GM23248 (cell line): Measurements from ENCODE around the gene CELSR1. TPM values are rescaled to one million over a fixed set of nuclear protein-coding genes. Genes with fewer than 3 reads are reported as not detected.

Source experiments
- DNase-seq: peaks from one replicate; pipeline ENCODE4 v3.0.0-alpha.2; 2015
- H2AFZ ChIP-seq: fragments of 200-600 bp; sonication (generic); 2 replicates; pipeline ENCODE4 v1.6.1; 2016; ENCODE audit warnings: antibody characterized with exemption
- H3F3A ChIP-seq: fragments of 200-600 bp; sonication (generic); 2 replicates; pipeline ENCODE4 v1.6.1; 2016; ENCODE audit warnings: mild to moderate bottlenecking, antibody characterized with exemption, mixed run types; ENCODE audit not compliant: insufficient read depth
- H3K27ac ChIP-seq: fragments of 200-600 bp; sonication (generic); 2 replicates; pipeline ENCODE4 v1.5.1; 2016; ENCODE audit warnings: mild to moderate bottlenecking
- H3K27me3 ChIP-seq: fragments of 200-600 bp; sonication (generic); replicated peaks from 2 replicates; pipeline ENCODE4 v1.6.1; 2016; ENCODE audit warnings: mild to moderate bottlenecking; ENCODE audit not compliant: insufficient read depth
- H3K36me3 ChIP-seq: fragments of 200-600 bp; sonication (generic); 2 replicates; pipeline ENCODE4 v1.6.1; 2016; ENCODE audit warnings: low read depth, mild to moderate bottlenecking
- H3K4me1 ChIP-seq: fragments of 200-600 bp; sonication (generic); 2 replicates; pipeline ENCODE4 v1.6.1; 2016; ENCODE audit warnings: mild to moderate bottlenecking; ENCODE audit not compliant: insufficient read depth
- H3K4me2 ChIP-seq: fragments of 200-600 bp; sonication (generic); one replicate; pipeline ENCODE4 v1.6.1; 2016; ENCODE audit warnings: mild to moderate bottlenecking; ENCODE audit not compliant: unreplicated experiment
- H3K4me3 ChIP-seq: fragments of 200-600 bp; sonication (generic); 2 replicates; pipeline ENCODE4 v1.5.1; 2016; ENCODE audit warnings: mild to moderate bottlenecking
- H3K79me2 ChIP-seq: fragments of 200-600 bp; sonication (generic); 2 replicates; pipeline ENCODE4 v1.6.1; 2016; ENCODE audit warnings: mild to moderate bottlenecking; ENCODE audit not compliant: insufficient read depth
- H3K9ac ChIP-seq: fragments of 200-600 bp; sonication (generic); 2 replicates; pipeline ENCODE4 v1.6.1; 2016; ENCODE audit warnings: mild to moderate bottlenecking
- H3K9me2 ChIP-seq: fragments of 200-600 bp; sonication (generic); 2 replicates; pipeline ENCODE4 v1.6.1; 2016; ENCODE audit warnings: mixed run types, mild to moderate bottlenecking, moderate library complexity; ENCODE audit not compliant: insufficient read depth
- H3K9me3 ChIP-seq: fragments of 200-600 bp; sonication (generic); one replicate; pipeline ENCODE4 v1.6.1; 2017; ENCODE audit warnings: low read depth
- H4K20me1 ChIP-seq: fragments of 200-600 bp; sonication (generic); 2 replicates; pipeline ENCODE4 v1.6.0; 2016; ENCODE audit not compliant: insufficient read depth
- EZH2 ChIP-seq: fragments of 200-600 bp; sonication (generic); IDR thresholded peaks from 2 replicates; pipeline ENCODE4 v1.6.1; 2018; ENCODE audit warnings: antibody characterized with exemption, mild to moderate bottlenecking; ENCODE audit not compliant: insufficient read depth, poor library complexity, severe bottlenecking
- EZH2phosphoT487 ChIP-seq: fragments of 200-600 bp; sonication (generic); IDR thresholded peaks from 2 replicates; pipeline ENCODE4 v1.6.1; 2018; ENCODE audit warnings: antibody characterized with exemption, moderate library complexity, mild to moderate bottlenecking, low read depth; ENCODE audit not compliant: insufficient read depth
- WGBS, 2 experiments: methylation state at CpG; one replicate each; pipeline ENCODE4 v1.1.6; 2015 to 2017; ENCODE audit warnings: low lambda C conversion rate in 2 of 2, low coverage in 1 of 2; ENCODE audit errors: missing lambda C conversion rate in 2 of 2; 5-methylcytosine and 5-hydroxymethylcytosine counted together
- in situ Hi-C: fragments of 300-500 bp; cut with MboI; formaldehyde crosslinking; loops from 2 replicates; pipeline ENCODE4 v1.15.0; 2020
- polyA plus RNA-seq: library from polyadenylated mRNA; unstranded; fragments of >200 nt; fragmentation: Nextera tagmentation; extraction: Ambion mirVana; gene quantifications from 2 replicates; pipeline ENCODE4 v1.2.1, GENCODE V29; 2016
- total RNA-seq: library from RNA; depleted of rRNA; stranded (reverse); fragments of >200 nt; shearing (Covaris generic); gene quantifications from 2 replicates; pipeline ENCODE4 v1.2.3, GENCODE V29; 2014

Gene CELSR1
- total and polyA plus RNA-seq, 2 experiments from 2014 or later, result 0.23 to 0.54 TPM

DNA sequence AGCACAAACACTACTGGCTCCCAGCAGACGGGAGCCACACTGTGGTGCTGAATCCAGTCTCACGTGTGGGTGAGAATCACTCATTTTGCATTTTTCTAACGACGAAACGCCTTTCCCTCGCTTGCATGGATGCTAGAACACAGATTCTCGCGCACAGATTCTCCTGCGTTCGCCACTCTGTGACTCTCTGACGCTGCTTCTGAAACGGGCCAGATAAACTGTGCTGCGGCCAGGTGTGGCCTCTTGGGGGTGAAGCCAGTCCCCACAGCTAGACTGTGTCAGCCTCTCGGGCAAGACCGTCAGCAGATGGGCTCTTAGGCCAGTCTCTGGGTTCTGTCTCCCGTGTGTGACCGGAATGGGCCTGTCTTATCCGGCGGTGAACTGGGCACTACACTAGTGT is 157.4 kb downstream of the CELSR1 start:
- Histone ChIP-seq H4K20me1 (no peaks in the 10 kb centered on the region), H3K79me2 (no peaks in the 10 kb centered on the region), H3K36me3 (no peaks in the 10 kb centered on the region), H3K4me1 (no peaks in the 10 kb centered on the region), H3K9me3 (peaks cover 3% of the 10 kb centered on the region), H2AFZ (no peak overlapping the region), H3F3A (no peaks in the 10 kb centered on the region), H3K27me3 (no peaks in the 10 kb centered on the region; the same call in 1 of the 2 replicates), H3K9ac (no peak overlapping the region), H3K4me3 (no peak overlapping the region), H3K9me2 (no peaks in the 10 kb centered on the region), H3K27ac (no peak overlapping the region), H3K4me2 (no peak overlapping the region)
- 72% methylated on average over 17 to 19 of the region's 19 CpGs for WGBS, 2 experiments
- TF ChIP-seq EZH2 (no peak), EZH2phosphoT487 (no peak)
- DNase-seq, result no peak
- in situ Hi-C loops, result loop anchor here (10.0 kb wide), 1 partner anchor 165 kb away; no protein-coding TSS in a partner anchor

DNA sequence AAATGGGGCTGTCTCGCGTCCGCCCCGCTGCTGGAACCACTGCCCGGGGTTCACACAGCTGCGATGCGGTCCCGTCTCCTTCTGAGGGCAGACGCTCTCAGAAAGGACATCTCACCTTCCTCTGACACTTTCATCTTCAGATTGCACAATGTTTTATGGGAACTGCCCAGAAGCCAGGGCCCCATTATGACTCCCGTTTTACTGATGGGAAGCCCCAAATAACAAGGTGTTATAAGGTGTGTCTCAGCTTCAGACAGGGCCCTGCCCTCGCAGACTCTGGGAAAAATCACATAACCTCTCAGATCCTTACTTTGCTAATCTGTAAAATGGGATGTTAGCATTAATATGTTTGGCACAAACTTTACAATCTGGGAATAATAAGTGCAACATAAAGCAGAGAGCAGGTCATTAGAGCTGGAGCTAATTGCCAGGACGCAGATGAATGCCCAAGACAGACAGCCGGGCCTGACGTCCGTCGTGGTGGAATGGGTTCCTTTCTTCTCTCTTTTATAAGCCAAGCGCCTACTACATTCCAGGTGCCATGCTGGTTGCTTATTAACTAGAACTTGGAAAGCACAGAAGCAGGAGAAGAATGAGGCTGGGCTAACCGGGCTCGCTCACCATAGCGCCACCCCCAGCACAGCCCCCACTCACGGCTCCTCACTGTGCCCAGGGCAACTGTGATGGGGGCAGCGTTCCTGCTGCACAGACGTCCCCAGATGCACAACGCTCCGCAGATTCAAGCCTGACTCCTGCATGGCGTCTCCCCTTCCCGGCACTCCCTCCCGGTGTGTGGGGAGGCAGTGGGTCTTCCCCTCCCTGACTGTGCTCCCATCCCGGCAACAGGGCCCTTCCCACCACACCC is 158.1 kb downstream of the CELSR1 start:
- in situ Hi-C loops, result no loop called here
- 62 to 64% methylated on average over 29 of the region's 29 CpGs for WGBS, 2 experiments
- H3K4me2 ChIP-seq, result no peak overlapping the region

DNA sequence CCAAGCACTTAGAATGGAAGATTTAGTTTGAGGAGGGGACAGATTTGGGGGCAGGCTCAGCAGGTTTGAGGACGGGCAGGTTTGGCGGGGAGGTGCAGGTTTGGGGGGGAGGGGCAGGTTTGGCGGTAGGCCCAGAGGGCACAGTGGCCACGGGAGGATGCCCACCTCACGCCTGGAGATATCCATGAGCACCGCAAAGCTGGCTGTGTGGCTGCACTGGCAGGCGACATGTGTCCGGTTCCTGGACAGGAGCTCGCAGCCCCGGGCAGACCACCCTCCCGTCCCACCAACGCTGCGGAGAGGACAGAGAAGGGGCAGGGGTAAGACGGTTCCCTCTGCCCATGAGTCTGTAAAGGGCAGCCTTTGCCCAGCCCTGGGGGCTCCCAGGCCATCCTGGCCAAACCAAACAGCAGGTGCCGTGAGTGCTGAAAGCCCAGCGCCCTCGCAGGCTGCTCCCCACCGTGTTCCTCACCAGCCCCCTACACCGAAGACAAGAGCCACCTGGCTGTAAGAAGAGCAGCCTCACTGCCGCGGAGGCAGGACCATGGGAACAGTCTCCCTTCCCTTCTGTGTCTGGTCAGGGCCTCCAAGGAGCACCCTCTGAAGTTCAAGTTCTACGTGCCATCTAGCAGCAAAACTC is 158.9 kb downstream of the CELSR1 start:
- H3K27ac ChIP-seq, result no peak overlapping the region
- in situ Hi-C loops, result no loop called here
- no peak overlapping the region for H3K4me2 ChIP-seq
- 73% methylated on average over 14 to 22 of the region's 22 CpGs for WGBS, 2 experiments
- no peaks in the 10 kb centered on the region; the same call in 1 of the 2 replicates for H3K27me3 ChIP-seq
- no peaks in the 10 kb centered on the region for H4K20me1 ChIP-seq
- H3F3A ChIP-seq, result no peaks in the 10 kb centered on the region
- no peaks in the 10 kb centered on the region for H3K79me2 ChIP-seq
- no peak for DNase-seq
- H3K9me2 ChIP-seq, result no peaks in the 10 kb centered on the region
- H3K36me3 ChIP-seq, result no peaks in the 10 kb centered on the region
- H3K9ac ChIP-seq, result no peak overlapping the region
- no peak overlapping the region for H2AFZ ChIP-seq
- H3K9me3 ChIP-seq, result peaks cover 3% of the 10 kb centered on the region
- no peak overlapping the region for H3K4me3 ChIP-seq
- H3K4me1 ChIP-seq, result no peaks in the 10 kb centered on the region
- TF ChIP-seq EZH2 (no peak), EZH2phosphoT487 (no peak)

More for the DNA sequence above, 158.1 kb downstream of the CELSR1 start:
- Histone ChIP-seq H3K9me3 (peaks cover 3% of the 10 kb centered on the region), H3K27me3 (no peaks in the 10 kb centered on the region; the same call in 1 of the 2 replicates), H4K20me1 (no peaks in the 10 kb centered on the region), H3K9me2 (no peaks in the 10 kb centered on the region), H3K9ac (no peak overlapping the region), H3K4me3 (no peak overlapping the region), H3F3A (no peaks in the 10 kb centered on the region), H3K27ac (no peak overlapping the region), H3K36me3 (no peaks in the 10 kb centered on the region), H2AFZ (no peak overlapping the region), H3K4me1 (no peaks in the 10 kb centered on the region), H3K79me2 (no peaks in the 10 kb centered on the region)
- TF ChIP-seq EZH2phosphoT487 (no peak), EZH2 (no peak)
- no peak for DNase-seq

DNA sequence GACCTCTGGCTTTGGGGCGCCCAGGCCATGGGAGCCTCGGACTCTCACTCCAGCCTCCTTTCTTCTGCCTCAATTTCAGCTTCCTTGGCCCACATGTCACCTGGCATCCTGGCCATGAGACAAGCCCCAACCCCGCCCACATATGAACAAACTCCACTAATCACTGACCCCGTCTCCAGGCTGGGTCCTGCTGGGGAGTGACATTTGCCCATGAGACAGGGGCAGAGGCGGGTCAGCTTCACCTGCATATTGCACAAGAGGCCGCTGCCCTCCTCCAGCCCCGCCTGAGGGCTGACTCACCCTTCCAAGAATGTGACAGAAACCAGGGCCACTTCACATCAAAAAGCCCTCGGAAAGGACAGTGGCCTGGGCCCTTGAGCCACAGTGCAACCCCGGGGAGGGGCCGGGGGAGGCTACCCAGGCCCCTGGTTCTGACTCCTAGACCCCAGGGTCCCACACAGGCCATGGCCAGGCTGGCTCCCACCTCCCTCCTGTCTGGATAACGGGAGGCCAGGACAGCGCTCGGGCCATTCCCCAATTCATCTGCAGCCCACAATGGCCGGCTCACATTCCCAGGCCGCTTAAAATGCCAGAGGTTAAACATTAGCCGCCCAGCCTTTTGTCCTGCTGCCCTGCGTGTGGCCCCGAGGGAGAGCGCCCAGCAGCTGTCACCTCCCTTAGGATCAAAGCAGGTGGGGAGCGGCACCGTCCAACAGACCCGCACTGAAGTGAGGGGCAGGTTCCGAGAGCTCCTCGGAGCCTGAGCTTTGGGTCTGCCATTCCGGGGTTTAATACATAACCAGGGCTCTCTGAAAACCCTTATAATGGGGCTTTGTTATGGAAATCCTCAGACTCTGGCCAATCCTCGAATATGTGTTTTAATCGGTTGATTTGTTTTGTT is 159.6 kb downstream of the CELSR1 start:
- Histone ChIP-seq H3K27me3 (no peaks in the 10 kb centered on the region; the same call in 1 of the 2 replicates), H3K9ac (no peak overlapping the region), H3K4me3 (no peak overlapping the region), H3K9me3 (peaks cover 3% of the 10 kb centered on the region), H3K36me3 (no peaks in the 10 kb centered on the region), H4K20me1 (no peaks in the 10 kb centered on the region), H3F3A (no peaks in the 10 kb centered on the region), H3K79me2 (no peaks in the 10 kb centered on the region), H3K4me2 (no peak overlapping the region), H2AFZ (no peak overlapping the region), H3K9me2 (no peaks in the 10 kb centered on the region), H3K4me1 (no peaks in the 10 kb centered on the region), H3K27ac (no peak overlapping the region)
- TF ChIP-seq EZH2phosphoT487 (no peak), EZH2 (no peak)
- DNase-seq, result peak; percentile 24
- in situ Hi-C loops, result no loop called here
- 63 to 64% methylated on average over 27 of the region's 27 CpGs for WGBS, 2 experiments
